Smooth muscle cell (in vitro differentiated cells): ENCODE results near the gene PDE6G. TPM values are rescaled to one million over a fixed set of nuclear protein-coding genes. Genes with fewer than 3 reads are reported as not detected.
A peak's percentile ranks its signal among the peaks of the same experiment; 100 is the strongest.

Experiments used
- DNase-seq: peaks from one replicate; lab custom pipeline; 2025; ENCODE audit not compliant: unreplicated experiment; lab: John Stamatoyannopoulos, UW
- H2AFZ ChIP-seq: fragments of 200-600 bp; sonication (generic); 2 replicates; pipeline ENCODE4 v1.6.0; 2016; ENCODE audit warnings: antibody characterized with exemption, low read depth, mild to moderate bottlenecking
- H3F3A ChIP-seq: fragments of 200-600 bp; sonication (generic); 2 replicates; pipeline ENCODE4 v1.6.0; 2017; ENCODE audit warnings: antibody characterized with exemption, low read depth
- H3K27ac ChIP-seq: fragments of 200-600 bp; sonication (generic); 2 replicates; pipeline ENCODE4 v1.5.1; 2016; ENCODE audit warnings: low read depth, mild to moderate bottlenecking
- H3K27me3 ChIP-seq: fragments of 200-600 bp; sonication (generic); 2 replicates; pipeline ENCODE4 v1.6.1; 2016; ENCODE audit warnings: low read depth, mild to moderate bottlenecking
- H3K36me3 ChIP-seq: fragments of 200-600 bp; sonication (generic); 2 replicates; pipeline ENCODE4 v1.5.1; 2016; ENCODE audit warnings: low read depth
- H3K4me1 ChIP-seq: fragments of 200-600 bp; sonication (generic); 2 replicates; pipeline ENCODE4 v1.5.1; 2016; ENCODE audit warnings: low read depth
- H3K4me2 ChIP-seq: fragments of 200-600 bp; sonication (generic); 2 replicates; pipeline ENCODE4 v1.6.0; 2016; ENCODE audit warnings: mild to moderate bottlenecking
- H3K4me3 ChIP-seq: fragments of 200-600 bp; sonication (generic); 2 replicates; pipeline ENCODE4 v1.5.1; 2016; ENCODE audit warnings: mild to moderate bottlenecking
- H3K79me2 ChIP-seq: fragments of 200-600 bp; sonication (generic); 2 replicates; pipeline ENCODE4 v1.6.0; 2016; ENCODE audit warnings: low read depth, mild to moderate bottlenecking
- H3K9ac ChIP-seq: fragments of 200-600 bp; sonication (generic); 2 replicates; pipeline ENCODE4 v1.6.0; 2016; ENCODE audit warnings: low read depth
- H3K9me3 ChIP-seq: fragments of 200-600 bp; sonication (generic); replicated peaks from 2 replicates; pipeline ENCODE4 v1.5.1; 2016; ENCODE audit warnings: low read depth
- H4K20me1 ChIP-seq: fragments of 200-600 bp; sonication (generic); 2 replicates; pipeline ENCODE4 v1.6.0; 2016; ENCODE audit warnings: low read depth
- CTCF ChIP-seq: fragments of 200-600 bp; sonication (generic); IDR thresholded peaks from 2 replicates; pipeline ENCODE4 v1.5.1; 2017; ENCODE audit warnings: borderline replicate concordance, mild to moderate bottlenecking, antibody characterized with exemption; ENCODE audit not compliant: insufficient read depth, poor library complexity, severe bottlenecking
- WGBS: methylation state at CpG from one replicate; pipeline ENCODE4 v1.1.7; 2016; ENCODE audit warnings: low lambda C conversion rate; 5-methylcytosine and 5-hydroxymethylcytosine counted together
- microRNA-seq: library from miRNA; unstranded; fragments of <30 nt; microRNA quantifications from one replicate; pipeline ENCODE4, GENCODE V29; 2016; ENCODE audit warnings: borderline number of aligned reads
- polyA plus RNA-seq: library from polyadenylated mRNA; unstranded; fragments of >200 nt; fragmentation: Nextera tagmentation; extraction: Ambion mirVana; gene quantifications from 2 replicates; pipeline ENCODE4 v1.2.1, GENCODE V29; 2016
- small RNA-seq: library from RNA; depleted of rRNA; stranded (forward); fragments of <200 nt; gene quantifications from one replicate; pipeline ENCODE3, GENCODE V24; 2014
- total RNA-seq: library from RNA; depleted of rRNA; stranded (reverse); fragments of >200 nt; gene quantifications from 2 replicates; pipeline ENCODE4 v1.2.3, GENCODE V29; 2014

PDE6G gene
- total and polyA plus RNA-seq, 2 experiments from 2014 or later = 3.2 to 14.5 TPM

GRCh38 chr17:81601525-81602120 is 54.7 kb downstream of the PDE6G start:
- no peaks in the 10 kb centered on the region for H3K9me3 ChIP-seq

More at GRCh38 chr17:81601525-81602120, 54.7 kb downstream of the PDE6G start:
- H3K27ac ChIP-seq = no peak overlapping the region
- peaks cover 26% of the 10 kb centered on the region for H4K20me1 ChIP-seq
- no peaks in the 10 kb centered on the region for H3K27me3 ChIP-seq
- peaks cover 3% of the 10 kb centered on the region for H3K36me3 ChIP-seq
- WGBS = 59% methylated on average over 9 of the region's 9 CpGs
- H2AFZ ChIP-seq = no peak overlapping the region
- H3K79me2 ChIP-seq = peaks cover 15% of the 10 kb centered on the region
- DNase-seq = no peak
- no peak overlapping the region for H3K9ac ChIP-seq
- H3K4me2 ChIP-seq = no peak overlapping the region
- TF ChIP-seq CTCF = peak; percentile 75
- H3F3A ChIP-seq = peaks cover 18% of the 10 kb centered on the region
- H3K4me3 ChIP-seq = no peak overlapping the region
- no peaks in the 10 kb centered on the region for H3K4me1 ChIP-seq

Small RNAs within 50 kb of the gene (microRNA-seq; reads per million reads assigned to microRNA genes)
- 2.3 reads per million for gene MIR6786

Small RNAs within 50 kb of the gene (small RNA-seq; reads per million reads assigned to genes)
- gene MIR6786 = 0.13 reads per million

Other genes with a start within 250 kb of the PDE6G start
- 6,157 and 6,793 TPM in 2 replicates for gene ACTG1, start 143.7 kb downstream of the PDE6G start, total RNA-seq
- 5,089 and 5,332 TPM in 2 replicates for gene ACTG1, start 143.7 kb downstream of the PDE6G start, polyA plus RNA-seq
- gene FSCN2, start 128.2 kb downstream of the PDE6G start, total RNA-seq = 0.63 and 2.2 TPM in 2 replicates
- 0.56 and 0.72 TPM in 2 replicates for gene FSCN2, start 128.2 kb downstream of the PDE6G start, polyA plus RNA-seq
- gene FAAP100, start 104.2 kb downstream of the PDE6G start, total RNA-seq = 17.9 and 19.4 TPM in 2 replicates
- 25.4 and 28.5 TPM in 2 replicates for gene FAAP100, start 104.2 kb downstream of the PDE6G start, polyA plus RNA-seq
- gene NPLOC4, start 19.4 kb downstream of the PDE6G start, total RNA-seq = 46.3 and 58.1 TPM in 2 replicates
- gene NPLOC4, start 19.4 kb downstream of the PDE6G start, polyA plus RNA-seq = 52.0 and 60.9 TPM in 2 replicates
- gene TSPAN10, start 19.3 kb downstream of the PDE6G start, total RNA-seq = 0.67 and 2.6 TPM in 2 replicates
- 1.2 and 3.4 TPM in 2 replicates for gene TSPAN10, start 19.3 kb downstream of the PDE6G start, polyA plus RNA-seq
- gene OXLD1, start 10.1 kb upstream of the PDE6G start, total RNA-seq = 13.0 and 26.6 TPM in 2 replicates
- gene OXLD1, start 10.1 kb upstream of the PDE6G start, polyA plus RNA-seq = 32.1 and 32.3 TPM in 2 replicates
- 5.0 and 8.1 TPM in 2 replicates for gene CCDC137, start 10.2 kb upstream of the PDE6G start, total RNA-seq
- gene CCDC137, start 10.2 kb upstream of the PDE6G start, polyA plus RNA-seq = 24.6 and 30.2 TPM in 2 replicates
- gene ARL16, start 27.3 kb upstream of the PDE6G start, total RNA-seq = 22.3 and 24.0 TPM in 2 replicates
- gene ARL16, start 27.3 kb upstream of the PDE6G start, polyA plus RNA-seq = 62.1 and 77.3 TPM in 2 replicates
- gene HGS, start 27.5 kb upstream of the PDE6G start, total RNA-seq = 64.9 and 68.0 TPM in 2 replicates
- 164 and 194 TPM in 2 replicates for gene HGS, start 27.5 kb upstream of the PDE6G start, polyA plus RNA-seq
- gene MRPL12, start 46.8 kb upstream of the PDE6G start, total RNA-seq = 16.5 and 22.2 TPM in 2 replicates
- 83.6 and 92.4 TPM in 2 replicates for gene MRPL12, start 46.8 kb upstream of the PDE6G start, polyA plus RNA-seq
- 8.4 and 11.3 TPM in 2 replicates for gene SLC25A10, start 55.7 kb upstream of the PDE6G start, total RNA-seq
- gene SLC25A10, start 55.7 kb upstream of the PDE6G start, polyA plus RNA-seq = 13.0 and 21.0 TPM in 2 replicates
- gene GCGR, start 147.6 kb upstream of the PDE6G start, total RNA-seq = not detected in 2 replicates
- 0.58 TPM in 1 of 2 replicates, not detected in the other for gene GCGR, start 147.6 kb upstream of the PDE6G start, polyA plus RNA-seq
- 85.1 and 85.8 TPM in 2 replicates for gene MCRIP1, start 176.7 kb upstream of the PDE6G start, total RNA-seq
- gene MCRIP1, start 176.7 kb upstream of the PDE6G start, polyA plus RNA-seq = 194 and 208 TPM in 2 replicates
- 0.58 and 3.1 TPM in 2 replicates for gene PPP1R27, start 178.5 kb upstream of the PDE6G start, total RNA-seq
- 0.79 and 1.6 TPM in 2 replicates for gene PPP1R27, start 178.5 kb upstream of the PDE6G start, polyA plus RNA-seq
- 1,406 and 1,593 TPM in 2 replicates for gene P4HB, start 204.0 kb upstream of the PDE6G start, total RNA-seq
- 1,326 and 1,526 TPM in 2 replicates for gene P4HB, start 204.0 kb upstream of the PDE6G start, polyA plus RNA-seq
- gene ARHGDIA, start 214.8 kb upstream of the PDE6G start, total RNA-seq = 67.6 and 256 TPM in 2 replicates
- gene ARHGDIA, start 214.8 kb upstream of the PDE6G start, polyA plus RNA-seq = 353 and 360 TPM in 2 replicates
- gene ALYREF, start 235.0 kb upstream of the PDE6G start, total RNA-seq = 58.9 and 75.9 TPM in 2 replicates
- 123 and 136 TPM in 2 replicates for gene ALYREF, start 235.0 kb upstream of the PDE6G start, polyA plus RNA-seq
- gene ANAPC11, start 235.2 kb upstream of the PDE6G start, total RNA-seq = 147 and 222 TPM in 2 replicates
- 428 and 444 TPM in 2 replicates for gene ANAPC11, start 235.2 kb upstream of the PDE6G start, polyA plus RNA-seq
- 7.9 TPM in 1 of 2 replicates, not detected in the other for gene NPB, start 245.7 kb upstream of the PDE6G start, total RNA-seq
- 13.6 and 14.4 TPM in 2 replicates for gene NPB, start 245.7 kb upstream of the PDE6G start, polyA plus RNA-seq